Amniotic epithelial cell (primary cell): ENCODE data around the gene SAP30.

Source experiments
- DNase-seq: peaks from one replicate; pipeline ENCODE4 v3.0.0-alpha.2; 2010; ENCODE audit warnings: low read depth

Gene SAP30, protein sequence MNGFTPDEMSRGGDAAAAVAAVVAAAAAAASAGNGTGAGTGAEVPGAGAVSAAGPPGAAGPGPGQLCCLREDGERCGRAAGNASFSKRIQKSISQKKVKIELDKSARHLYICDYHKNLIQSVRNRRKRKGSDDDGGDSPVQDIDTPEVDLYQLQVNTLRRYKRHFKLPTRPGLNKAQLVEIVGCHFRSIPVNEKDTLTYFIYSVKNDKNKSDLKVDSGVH

DNA sequence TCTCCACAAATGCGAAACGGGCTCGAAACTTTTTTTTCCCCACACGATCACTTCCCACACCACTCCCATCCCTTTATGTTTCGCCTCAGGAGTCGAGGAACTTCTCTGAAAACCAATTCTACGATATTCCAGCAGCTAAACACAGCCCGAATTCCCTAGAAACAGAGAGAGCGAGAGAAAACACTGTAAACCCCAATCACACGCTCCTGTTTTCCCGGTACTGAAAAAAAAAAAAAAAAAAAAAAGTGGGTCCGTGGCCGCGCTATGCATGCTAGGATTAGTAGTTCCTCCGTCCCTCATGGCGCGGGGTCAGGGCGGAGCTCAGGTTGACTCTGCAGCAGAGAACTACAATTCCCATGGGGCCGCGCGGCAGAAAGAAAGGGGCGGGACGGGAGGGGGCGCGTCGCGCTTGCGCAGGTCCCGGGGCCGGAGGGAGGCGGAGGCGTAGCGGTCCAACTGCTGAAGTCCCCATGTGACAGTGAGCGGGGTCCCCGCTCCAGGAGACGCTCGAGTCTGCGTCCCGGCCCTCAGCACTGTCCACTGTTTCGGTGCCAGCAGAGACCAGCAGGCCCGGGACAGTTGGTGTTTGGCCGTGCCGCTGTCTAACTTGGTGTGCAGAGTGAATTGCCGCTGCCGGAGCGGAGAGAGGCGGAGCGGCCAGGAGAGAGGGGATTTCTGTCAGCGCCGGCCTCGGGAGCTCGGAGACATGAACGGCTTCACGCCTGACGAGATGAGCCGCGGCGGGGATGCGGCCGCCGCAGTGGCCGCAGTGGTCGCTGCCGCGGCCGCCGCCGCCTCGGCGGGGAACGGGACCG, at the start of gene SAP30:
SAP30 (plus strand) TSS at position 478 of the 815 bp plus-strand sequence; CDS start at position 707, 229 bp downstream.
- DNase-seq: peak; percentile 96

DNA sequence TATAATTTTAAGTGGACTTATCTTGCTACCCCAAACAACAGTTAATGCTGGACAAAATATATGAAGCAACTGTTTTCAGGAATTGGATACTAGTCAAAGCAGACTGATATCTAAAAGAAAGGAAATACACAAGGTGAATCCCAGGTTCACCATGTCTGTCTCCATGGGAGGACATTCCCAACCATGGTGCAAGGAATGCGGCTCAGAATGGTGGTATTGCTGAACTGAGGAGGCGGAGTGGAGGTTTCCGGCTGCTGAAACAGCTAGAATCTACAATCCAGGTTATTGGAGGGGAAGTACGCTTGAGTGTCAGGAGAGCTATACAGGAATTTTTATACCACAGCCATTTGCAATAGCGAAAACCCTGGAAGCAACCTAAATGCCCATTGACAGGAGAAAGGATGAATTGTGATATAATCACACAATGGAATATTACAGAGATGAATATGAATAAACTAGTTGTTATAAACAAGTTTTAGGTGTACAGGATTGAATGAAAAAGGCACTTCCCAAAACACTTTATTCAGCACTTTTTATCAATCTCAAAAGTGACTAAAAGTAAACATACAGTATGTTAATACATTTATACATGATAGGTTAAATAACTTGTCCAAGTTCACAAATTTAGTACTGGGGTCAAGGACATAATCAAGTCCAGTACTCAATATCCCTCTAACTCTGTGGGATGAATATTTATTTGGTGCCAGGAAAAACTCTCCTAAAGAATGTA, 45.6 kb upstream of the SAP30 start:
- DNase-seq: no peak

DNA sequence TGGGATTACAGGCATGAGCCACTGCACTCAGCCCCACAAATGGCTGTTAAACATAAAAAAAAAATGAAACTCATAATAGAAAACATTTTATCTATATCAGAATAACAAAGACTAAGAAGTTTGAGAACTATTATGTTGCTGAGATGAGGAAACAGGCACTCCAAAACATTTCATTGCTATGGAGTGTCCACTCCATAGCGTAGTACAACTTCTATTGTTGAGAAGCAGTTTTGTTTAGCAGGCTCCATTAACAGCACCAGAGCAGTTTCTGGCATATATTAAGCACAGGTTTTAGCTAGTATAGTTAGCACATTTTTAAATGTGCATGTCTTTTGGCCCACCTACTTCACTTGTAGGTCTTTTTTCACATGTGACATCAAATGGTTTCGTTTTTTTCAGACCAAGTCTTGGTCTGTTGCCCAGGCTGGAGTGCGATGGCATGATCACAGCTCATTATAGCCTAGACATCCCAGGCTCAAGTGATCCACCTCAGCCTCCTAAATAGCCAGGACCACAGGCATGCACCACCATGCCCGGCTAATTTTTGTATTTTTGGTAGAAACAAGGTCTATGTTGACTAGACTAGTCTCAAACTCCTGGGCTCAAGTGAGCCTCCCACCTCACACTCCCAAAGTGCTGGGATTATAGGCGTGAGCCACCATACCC, 42.4 kb upstream of the SAP30 start:
- DNase-seq: no peak

DNA sequence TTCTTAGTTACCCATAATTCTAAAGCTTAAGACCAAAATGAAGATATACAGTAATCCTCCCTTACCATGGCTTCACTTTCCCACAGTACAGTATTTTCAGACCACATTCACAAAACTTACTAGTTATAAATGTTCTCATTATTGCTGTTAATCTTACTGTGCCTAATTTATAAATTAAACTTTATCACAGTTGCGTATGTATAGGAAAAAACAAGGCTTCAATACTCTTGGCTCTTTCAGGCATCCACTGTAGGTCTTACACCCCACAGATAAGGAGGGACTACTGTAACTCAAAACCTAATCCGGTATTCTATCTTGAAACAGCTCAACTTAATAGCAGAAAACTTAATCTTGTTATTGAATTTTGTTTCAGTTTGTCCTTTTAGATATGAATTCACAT, 40.2 kb upstream of the SAP30 start:
- no peak for DNase-seq

DNA sequence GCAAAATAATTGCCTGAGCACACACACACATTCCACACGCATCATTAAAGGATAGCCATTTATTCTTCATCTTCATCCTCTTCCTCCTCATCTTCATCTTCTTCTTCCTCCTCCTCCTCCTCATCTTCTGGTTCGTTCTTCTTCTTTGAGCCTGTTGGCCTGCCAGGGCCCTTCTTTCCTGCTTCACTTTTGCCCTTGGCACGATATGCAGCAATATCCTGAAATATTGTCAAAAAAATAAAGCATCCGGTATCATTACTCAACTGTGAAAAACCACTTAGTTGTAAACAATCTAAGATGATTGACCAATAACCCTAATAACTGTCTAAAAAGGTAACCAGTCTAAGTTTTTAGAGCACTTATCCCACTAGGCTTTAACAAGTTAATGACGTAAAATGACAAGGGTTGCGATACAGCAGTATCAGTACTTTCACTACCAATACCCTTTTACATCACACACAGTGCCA, 38.7 kb upstream of the SAP30 start:
- peak; percentile 43 for DNase-seq

DNA sequence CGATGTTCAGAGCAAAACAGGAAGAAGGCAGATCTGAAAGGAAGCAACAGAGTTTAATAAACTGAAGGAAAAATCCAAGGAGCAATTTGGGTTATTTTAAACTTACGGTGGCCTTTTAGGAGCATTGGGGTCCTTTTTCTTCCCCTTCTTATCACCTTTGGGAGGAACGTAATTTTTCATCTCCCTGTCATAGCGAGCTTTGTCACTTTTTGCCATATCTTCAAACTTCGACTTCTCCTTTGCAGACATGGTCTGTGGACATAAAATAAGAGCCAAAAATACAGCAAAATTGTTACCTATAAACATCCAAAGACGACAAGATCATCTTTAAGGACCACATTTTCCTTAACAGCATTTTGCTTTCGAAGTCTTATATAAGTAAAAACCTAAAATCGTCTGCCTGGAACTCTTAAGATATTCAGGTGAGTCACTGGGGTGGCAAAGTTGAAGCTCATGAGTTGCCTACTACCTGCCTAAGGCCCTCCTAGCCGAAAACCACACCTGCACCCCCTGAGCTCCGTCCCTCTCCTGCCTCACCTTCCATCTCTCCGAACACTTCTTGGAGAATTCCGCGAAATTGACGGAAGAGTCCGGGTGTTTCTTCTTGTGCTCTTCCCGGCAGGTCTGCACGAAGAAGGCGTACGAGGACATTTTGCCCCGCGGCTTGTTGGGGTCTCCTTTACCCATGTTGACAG, 37.6 kb upstream of the SAP30 start:
- DNase-seq: peak; percentile 12

DNA sequence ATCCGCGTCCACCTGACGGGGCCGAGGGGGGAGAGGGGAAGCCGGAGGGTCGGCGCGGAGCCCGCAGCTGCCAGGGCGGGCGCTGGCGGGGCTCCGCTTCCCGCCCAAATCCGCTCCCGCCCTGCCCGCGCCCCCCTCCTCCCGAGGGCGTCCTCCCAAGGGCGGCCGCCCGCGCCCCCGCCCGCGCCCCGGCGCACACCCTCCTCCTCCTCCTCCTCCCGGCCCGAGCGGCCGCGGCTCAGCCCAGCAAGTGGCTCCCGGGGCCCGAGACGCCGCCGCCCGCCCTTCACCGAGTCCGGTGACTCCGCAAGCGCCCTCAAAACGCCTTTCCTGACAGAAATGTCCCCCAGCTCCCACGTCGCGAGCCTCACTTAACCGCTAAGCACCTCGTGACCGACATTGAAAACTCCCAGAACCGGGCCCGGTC, 37.1 kb upstream of the SAP30 start:
- DNase-seq: no peak

DNA sequence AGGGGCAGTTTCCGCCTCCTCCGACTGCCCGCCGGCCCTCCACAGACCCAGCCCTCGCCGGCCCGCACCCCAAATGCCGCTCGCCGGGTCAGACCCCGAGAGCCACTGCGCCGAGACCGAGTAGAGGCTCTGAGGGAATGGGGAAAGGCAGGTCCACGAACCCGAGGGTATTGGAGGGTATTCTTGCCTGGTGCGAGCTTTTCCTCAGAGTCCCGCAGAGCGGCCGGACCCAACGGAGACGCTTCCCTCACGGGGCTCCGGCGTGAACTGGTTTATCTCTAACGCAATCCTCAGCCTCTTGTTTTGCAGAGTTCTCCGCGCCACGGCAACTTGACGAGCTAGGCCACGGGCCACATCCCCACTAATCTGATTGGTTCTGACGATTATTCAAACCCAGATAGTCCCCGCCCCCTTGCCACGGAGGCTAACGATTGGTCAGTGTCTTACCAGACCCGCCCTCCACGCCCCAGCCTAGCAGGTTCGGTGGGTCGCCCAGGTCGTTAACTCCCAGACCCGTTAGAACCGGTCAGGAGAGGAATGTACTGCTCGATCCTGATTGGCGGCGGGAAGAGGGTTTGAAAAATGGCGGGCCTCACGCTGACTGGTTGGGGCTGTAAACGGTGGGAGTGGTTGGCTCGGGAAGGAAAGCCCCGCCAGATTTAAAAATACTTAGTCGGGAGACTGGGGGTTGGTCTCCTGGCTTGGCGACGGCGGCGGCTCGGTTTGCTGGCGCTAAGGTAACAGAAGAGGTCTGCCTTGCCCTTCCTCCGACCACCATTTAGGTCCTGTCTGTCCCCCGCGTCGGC, 36.5 kb upstream of the SAP30 start, which contains the start of gene HMGB2:
HMGB2 (minus strand) TSS at position 274 of the 806 bp plus-strand sequence. CDS start 709 bp downstream, outside the sequence.
- DNase-seq: peak; percentile 100

DNA sequence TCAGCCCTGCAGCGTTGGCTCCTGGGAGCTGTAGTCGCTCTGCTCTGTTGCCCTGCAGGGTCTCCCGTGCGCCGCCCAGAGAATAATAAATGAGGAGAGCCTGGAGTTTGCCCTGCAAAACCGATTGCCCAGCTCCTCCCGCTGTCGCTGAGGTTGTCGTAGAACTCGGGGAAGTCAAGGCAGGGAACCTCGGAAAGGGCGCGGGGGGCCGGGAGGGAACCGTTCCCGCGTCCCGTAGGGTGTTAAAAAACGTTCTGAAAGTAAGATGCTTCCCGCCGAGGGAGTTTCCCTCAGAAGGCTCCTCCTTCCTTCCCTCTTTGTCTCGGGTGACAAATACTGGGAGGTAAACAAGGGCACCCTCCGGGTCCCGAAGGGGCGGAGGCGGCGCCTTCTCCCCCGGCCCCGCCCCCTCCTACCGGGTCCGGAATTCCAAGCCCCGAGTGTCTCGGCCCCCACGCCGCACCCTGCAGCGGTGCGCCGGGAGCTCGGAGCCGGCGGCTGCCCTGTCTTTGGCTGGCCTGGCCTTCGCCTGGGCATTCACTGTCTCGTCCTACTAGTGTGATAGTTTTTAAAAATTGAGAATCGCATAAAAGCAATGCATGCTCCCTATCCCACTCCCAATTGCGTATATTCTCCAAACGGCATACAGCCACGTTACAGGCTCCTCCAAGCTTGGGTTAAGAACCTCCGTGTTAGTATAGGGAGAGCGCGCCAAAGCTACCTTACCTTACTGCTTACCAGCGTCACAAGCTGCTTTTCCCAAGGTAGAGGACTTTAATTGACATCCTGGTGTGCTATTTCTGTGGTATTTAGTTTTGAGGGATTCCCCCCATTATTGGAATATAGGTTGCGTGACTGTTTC, 35.6 kb upstream of the SAP30 start:
- peak; percentile 57 for DNase-seq

DNA sequence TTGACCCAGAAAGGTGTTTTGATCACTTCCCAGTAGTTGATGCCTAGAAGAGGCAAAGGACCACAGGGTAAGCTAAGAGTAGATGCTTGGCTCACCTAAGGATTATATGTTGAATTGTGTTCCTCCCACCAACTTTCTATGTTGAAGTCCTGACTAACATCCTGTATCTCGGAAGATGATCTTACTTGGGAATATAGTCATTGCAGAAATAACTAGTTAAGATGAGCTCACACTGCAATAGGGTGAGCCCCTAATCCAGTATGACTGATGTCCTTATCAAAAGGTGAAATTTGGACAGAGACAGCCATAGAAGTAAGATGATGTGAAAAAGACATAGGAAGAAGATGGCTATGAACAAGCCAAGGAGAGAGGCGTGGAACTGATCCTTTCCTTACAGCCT, 33.3 kb upstream of the SAP30 start:
- no peak for DNase-seq

DNA sequence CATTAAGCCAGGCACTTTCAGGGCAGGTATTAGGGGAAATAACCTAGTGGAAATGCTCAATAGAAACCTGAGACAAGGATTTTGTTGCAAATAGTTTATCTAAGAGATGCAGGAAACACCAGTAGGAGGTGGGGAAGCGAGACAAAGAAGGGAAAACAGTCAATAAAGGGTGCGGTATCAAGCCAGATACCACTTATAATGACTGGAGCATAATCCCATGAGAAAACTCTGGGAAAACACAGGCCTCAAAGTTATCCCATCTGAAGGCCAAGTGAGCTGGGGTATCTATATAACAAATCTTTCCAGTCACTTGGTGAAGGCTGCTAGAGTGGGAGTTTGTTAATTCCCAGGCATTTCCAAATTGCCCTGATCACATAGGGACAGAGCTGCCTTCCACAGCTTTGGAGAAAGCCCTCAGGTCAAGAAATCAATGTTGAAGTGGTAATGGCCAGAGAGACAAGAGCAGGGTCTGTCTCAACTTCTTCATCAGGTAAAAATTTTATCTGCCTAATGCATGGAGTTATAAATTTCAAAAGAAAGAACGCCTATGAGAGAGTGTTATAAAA, 26.8 kb upstream of the SAP30 start:
- DNase-seq: no peak

DNA sequence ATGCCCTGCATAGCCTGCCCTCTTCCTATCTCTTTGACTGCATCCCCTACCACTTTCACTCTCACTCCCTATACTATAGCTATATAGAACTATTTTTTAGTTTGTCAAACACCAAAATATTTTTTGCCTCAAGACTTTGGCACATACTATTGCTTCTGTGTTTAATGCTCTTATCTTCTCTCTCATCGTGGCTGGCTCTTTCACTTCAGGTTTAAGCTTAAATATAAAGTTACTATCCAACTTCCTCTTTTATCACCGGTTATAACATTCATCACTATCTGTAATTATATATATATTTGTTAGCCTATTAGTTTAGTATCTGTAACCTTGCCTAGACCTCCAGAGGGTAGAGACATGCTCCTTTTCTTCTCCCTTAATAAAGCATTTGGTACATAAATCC, 25.1 kb upstream of the SAP30 start:
- DNase-seq: no peak

DNA sequence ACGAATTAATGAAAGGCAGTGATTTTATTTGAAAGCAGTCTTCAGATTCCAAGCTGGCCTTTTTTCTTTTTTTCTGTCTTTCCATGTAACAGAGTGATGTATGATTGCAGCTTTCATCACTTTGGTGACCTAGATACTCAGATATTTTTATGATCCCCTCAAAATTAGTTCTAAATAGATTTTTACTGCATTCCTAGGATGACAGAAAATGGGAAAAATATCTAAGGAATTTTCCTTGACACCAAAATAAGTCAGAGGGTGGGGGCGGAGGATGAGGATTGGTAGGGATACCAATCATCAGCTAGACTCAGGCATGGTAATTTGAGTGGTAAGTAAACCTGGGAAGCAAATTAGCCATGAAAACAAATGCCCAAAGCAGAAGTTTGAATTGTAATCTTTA, 24.7 kb upstream of the SAP30 start:
- peak; percentile 52 for DNase-seq

DNA sequence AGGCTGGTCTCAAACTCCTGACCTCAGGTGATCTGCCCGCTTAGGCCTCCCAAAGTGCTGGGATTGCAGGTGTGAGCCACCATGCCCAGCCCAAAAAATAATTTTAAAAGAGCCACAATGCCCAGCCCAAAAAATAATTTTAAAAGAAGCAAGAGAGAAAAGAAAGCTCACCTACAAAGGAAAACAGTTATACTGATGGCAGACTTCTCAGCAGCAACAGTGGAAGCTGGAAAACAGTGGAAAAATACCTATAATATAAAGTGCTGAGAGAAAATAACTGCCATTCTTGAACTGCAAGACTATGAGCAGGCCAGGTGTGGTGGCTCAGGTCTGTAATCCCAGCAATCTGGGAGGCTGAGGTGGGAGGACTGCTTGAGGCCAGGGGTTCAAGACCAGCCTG, 23.3 kb upstream of the SAP30 start:
- DNase-seq: no peak

DNA sequence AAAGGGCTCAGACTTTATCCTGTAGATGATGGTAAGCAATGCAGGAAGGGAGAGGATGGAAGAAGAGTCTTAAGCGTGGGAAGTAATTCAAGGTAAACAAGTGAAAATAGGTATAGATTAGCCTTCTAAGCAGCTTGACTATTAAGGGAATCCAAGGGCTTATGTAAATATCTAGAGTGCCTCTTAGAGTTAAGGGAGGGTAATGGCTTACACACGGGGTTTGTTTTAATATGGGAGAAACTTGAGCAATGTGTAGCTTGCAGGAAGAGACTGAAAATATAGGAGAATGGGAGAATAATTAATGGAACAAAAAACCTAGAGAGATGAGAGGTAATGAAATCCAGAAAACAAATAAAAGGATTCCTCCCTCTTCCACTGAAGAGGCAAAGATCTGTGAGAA, 12.8 kb upstream of the SAP30 start:
- no peak for DNase-seq

DNA sequence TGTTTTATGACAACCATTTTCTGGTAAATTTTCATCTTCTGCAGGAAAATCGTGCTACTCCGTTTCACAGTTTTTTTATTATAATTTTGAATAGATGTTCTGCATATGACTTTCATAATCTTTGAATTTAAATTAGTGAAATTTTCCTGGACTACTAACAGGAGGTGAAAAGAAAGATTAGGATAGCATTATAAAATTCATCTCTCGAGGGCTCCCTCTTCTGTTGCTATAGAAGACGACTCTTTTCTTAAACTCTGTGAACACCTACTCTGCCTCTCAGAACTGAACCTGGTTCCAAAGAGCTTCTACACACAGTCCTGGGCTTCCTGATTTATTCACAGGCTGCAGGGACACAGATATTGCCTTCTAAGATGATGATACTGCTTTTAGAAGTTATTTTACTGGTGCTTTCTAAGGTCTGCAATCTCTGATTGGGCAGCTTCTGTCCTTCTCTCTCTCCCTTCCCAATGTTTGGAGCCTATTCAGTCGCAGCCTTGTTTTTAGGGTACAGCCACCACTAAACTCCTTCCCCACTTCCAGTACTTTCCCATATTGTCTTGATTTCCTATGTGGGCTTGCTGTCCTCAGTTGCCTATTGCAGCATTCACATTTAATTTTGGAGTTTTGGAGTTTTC, 10.1 kb upstream of the SAP30 start:
- DNase-seq: peak; percentile 7

DNA sequence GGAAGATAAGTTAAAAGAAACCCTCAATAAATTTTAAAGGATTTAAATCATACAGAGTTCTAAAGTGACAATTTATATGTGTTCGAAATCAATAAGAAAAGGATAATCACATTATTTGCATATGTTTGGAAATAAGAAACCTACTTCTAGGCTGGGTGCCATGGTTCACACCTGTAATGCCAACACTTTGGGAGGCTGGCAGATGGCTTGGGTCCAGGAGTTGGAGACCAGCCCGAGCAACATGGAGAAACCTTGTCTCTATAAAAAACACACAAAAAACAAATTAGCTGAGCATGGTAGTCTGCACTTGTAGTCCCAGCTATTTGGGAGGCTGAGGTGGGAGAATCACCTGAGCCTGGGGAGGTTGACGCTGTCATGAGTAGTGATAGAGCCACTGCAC, 8.1 kb upstream of the SAP30 start:
- no peak for DNase-seq

DNA sequence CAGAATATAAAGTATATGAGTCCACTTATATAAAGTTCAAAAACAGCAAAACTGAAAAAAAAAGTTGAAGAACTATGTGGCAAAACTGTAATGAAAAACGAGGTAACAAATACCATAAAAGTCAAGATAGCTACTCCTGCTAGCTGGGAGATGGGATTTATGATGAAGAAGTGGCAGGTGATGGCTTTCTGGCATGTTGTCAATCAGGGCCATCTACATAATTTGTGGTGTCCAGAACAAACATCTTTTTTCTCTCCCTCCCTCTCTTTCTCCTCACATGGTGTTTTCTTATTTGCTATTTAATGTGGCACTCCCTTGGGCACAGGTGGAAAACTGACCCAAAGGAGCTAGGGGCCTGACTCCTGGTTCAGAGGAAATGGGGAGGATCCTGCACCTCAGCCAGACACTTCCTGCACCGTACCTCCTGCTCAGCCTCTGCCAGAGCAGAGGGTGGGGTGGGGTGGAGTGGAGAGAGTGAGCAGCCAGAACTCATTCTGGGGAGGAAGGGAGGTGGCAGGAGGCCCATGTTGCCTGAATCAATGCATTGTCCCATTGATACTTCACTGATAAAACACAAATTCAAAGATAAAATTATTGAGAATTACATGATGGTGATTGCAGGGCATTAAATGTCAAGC, 5.3 kb upstream of the SAP30 start:
- DNase-seq: no peak
